ENCODE measurements around the gene SLC26A6.

SLC26A6 gene

DNA sequence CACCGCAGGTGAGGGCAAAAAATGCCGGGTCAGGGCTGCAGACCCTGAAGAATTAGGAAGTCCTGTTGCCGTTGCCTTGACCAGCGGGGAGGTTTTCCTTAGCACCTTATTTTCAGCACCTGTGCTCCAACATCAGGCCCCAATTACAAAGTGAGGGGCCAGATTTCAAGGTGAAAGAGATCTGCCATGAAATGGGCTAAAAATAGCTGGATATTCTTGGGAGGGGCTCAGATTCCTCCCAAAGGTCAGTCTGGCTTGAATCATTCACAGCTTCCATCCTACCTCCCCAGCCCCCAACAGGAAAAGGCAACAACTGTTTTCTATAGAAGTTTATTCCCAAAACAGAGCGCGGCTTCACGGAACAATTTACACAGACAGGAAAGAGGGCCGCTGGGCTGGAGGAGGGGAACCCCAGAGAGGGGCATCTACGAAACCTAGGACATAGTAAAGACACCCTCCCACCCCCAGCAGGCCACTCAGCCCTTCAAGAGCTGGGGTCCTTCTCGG lies 941 bp upstream of the SLC26A6 start:
- no peaks in the 10 kb centered on the region for H3K27me3 ChIP-seq (ENCODE audit: control insufficient read depth, insufficient read depth, low read length)
- H3K4me3 ChIP-seq (ENCODE audit: low read length), result peak overlapping the region; percentile 76
- H3K4me1 ChIP-seq (ENCODE audit: control insufficient read depth, insufficient read depth, low read length), result no peaks in the 10 kb centered on the region
- peak overlapping the region; percentile 80 for H3K27ac ChIP-seq (ENCODE audit: low read depth, low read length)
- H3K36me3 ChIP-seq (ENCODE audit: control insufficient read depth, insufficient read depth, low read length), result peaks cover 10% of the 10 kb centered on the region
- H3K9ac ChIP-seq (ENCODE audit: low read length), result peak overlapping the region; percentile 78

- H3K27ac ChIP-seq (ENCODE audit: low read depth, low read length), result peak overlapping the region; percentile 69
Observed at GRCh38 chr3:48634661-48635221, 520 bp downstream of the SLC26A6 start.

DNA sequence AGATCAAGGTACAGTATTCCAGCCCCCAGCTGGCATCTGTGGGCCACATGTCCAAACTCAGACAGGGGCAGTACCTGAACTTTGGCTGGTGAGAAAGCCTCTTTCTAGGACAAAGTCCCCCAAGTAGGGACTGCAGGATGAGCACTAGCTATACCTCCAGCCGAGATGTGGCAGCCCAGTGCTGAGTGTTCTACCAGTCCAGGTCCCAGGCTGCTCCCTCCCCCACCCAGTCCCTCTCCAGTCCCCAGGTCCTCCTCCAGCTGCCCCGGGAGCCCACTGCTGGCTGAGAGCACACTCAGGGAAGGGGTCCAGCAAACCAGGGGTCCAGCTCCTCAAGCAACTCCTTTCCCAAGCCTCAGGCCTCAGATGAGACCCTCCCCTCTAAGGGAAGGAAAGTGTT lies 1.5 kb downstream of the SLC26A6 start:
- no peak overlapping the region for H3K27ac ChIP-seq (ENCODE audit: low read depth, low read length)
- H3K4me1 ChIP-seq (ENCODE audit: control insufficient read depth, insufficient read depth, low read length), result no peaks in the 10 kb centered on the region
- peaks cover 19% of the 10 kb centered on the region for H3K36me3 ChIP-seq (ENCODE audit: control insufficient read depth, insufficient read depth, low read length)
- H3K4me3 ChIP-seq (ENCODE audit: low read length), result no peak overlapping the region
- no peaks in the 10 kb centered on the region for H3K27me3 ChIP-seq (ENCODE audit: control insufficient read depth, insufficient read depth, low read length)
- H3K9ac ChIP-seq (ENCODE audit: low read length), result no peak overlapping the region

More at GRCh38 chr3:48634661-48635221, 520 bp downstream of the SLC26A6 start:
- Histone ChIP-seq H3K36me3 (ENCODE audit: control insufficient read depth, insufficient read depth, low read length) (peaks cover 19% of the 10 kb centered on the region), H3K27me3 (ENCODE audit: control insufficient read depth, insufficient read depth, low read length) (no peaks in the 10 kb centered on the region), H3K9ac (ENCODE audit: low read length) (peak overlapping the region; percentile 45), H3K4me3 (ENCODE audit: low read length) (peak overlapping the region; percentile 76), H3K4me1 (ENCODE audit: control insufficient read depth, insufficient read depth, low read length) (no peaks in the 10 kb centered on the region)

DNA sequence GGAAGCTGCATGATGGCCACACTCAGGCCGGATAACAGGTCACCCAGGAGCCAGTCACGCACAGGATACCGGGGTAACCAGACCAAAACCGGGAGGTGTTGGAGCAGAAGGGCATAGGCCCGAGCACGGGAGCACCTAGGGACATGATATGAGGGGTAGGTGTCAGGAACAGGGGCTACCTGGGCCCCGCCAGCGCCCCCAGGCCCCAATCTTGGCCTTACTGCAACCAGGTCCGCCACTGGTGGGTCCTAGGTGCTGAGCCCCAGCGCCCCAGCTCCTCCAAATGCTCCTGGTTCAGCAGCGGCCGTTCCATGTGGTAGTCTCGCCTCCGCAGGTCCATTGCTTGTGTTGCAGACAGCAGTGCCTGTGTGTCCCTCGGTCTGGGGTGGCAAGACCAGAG lies 2.0 kb downstream of the SLC26A6 start:
- H3K27me3 ChIP-seq (ENCODE audit: control insufficient read depth, insufficient read depth, low read length), result no peaks in the 10 kb centered on the region

DNA sequence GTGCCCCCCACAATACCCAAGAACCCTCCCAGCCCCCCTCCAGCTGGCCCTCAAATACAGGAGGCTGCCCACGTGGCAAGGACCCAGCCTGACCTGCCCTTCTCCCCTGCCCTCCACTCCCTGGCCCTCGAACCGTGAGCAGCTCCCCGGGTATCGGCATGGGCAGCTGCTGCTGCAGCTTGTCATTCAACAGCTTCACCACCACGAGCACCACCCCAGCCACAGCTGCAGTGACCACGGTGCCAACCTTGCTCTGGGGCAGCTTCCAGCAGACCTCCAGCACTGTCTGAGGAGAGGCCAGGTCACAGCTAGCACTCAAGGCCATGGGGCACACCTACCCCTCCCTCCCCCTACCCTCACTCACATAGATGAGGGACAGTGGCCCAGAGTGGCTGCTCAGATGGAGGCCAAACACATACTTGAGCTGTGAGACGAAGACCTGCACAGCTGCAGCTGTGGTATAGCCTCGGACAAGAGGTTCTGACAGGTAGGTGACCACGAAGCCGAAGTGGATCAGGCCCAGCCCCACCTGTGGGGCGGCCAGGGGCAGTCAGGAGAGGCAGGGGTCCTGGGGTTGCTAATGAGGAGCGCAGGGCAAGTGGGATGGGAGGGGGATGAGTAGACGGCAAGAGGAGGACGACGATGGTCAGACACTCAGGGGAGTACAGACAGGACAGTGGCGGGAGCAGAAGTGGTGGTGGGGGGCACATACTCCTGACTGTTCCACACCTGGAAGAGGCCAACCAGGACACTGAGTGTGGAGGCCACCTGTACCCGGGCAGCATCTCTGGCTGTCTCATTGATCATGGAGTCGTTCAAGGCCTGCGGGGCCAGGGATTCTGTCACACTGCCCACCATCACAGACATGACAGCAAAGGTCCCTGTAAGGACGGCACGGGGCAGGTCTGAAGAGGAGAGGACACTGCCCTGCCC lies 3.5 kb downstream of the SLC26A6 start:
- Histone ChIP-seq H3K27ac (ENCODE audit: low read depth, low read length) (no peak overlapping the region), H3K27me3 (ENCODE audit: control insufficient read depth, insufficient read depth, low read length) (no peaks in the 10 kb centered on the region), H3K36me3 (ENCODE audit: control insufficient read depth, insufficient read depth, low read length) (peaks cover 29% of the 10 kb centered on the region), H3K9ac (ENCODE audit: low read length) (no peak overlapping the region), H3K4me3 (ENCODE audit: low read length) (no peak overlapping the region), H3K4me1 (ENCODE audit: control insufficient read depth, insufficient read depth, low read length) (no peaks in the 10 kb centered on the region)

More for the DNA sequence above, 2.0 kb downstream of the SLC26A6 start:
- H3K9ac ChIP-seq (ENCODE audit: low read length), result no peak overlapping the region
- H3K4me3 ChIP-seq (ENCODE audit: low read length), result no peak overlapping the region
- peaks cover 22% of the 10 kb centered on the region for H3K36me3 ChIP-seq (ENCODE audit: control insufficient read depth, insufficient read depth, low read length)
- H3K27ac ChIP-seq (ENCODE audit: low read depth, low read length), result no peak overlapping the region
- H3K4me1 ChIP-seq (ENCODE audit: control insufficient read depth, insufficient read depth, low read length), result no peaks in the 10 kb centered on the region

- H3K4me3 ChIP-seq (ENCODE audit: low read length), result no peak overlapping the region
- no peak overlapping the region for H3K9ac ChIP-seq (ENCODE audit: low read length)
- H3K4me1 ChIP-seq (ENCODE audit: control insufficient read depth, insufficient read depth, low read length), result no peaks in the 10 kb centered on the region
- peaks cover 29% of the 10 kb centered on the region for H3K36me3 ChIP-seq (ENCODE audit: control insufficient read depth, insufficient read depth, low read length)
- no peak overlapping the region for H3K27ac ChIP-seq (ENCODE audit: low read depth, low read length)
- H3K27me3 ChIP-seq (ENCODE audit: control insufficient read depth, insufficient read depth, low read length), result no peaks in the 10 kb centered on the region
Observed at GRCh38 chr3:48630833-48631232, 4.4 kb downstream of the SLC26A6 start.

GRCh38 chr3:48630407-48630806 lies 4.9 kb downstream of the SLC26A6 start:
- Histone ChIP-seq H3K36me3 (ENCODE audit: control insufficient read depth, insufficient read depth, low read length) (peaks cover 29% of the 10 kb centered on the region), H3K4me1 (ENCODE audit: control insufficient read depth, insufficient read depth, low read length) (no peaks in the 10 kb centered on the region), H3K9ac (ENCODE audit: low read length) (no peak overlapping the region), H3K27ac (ENCODE audit: low read depth, low read length) (no peak overlapping the region), H3K4me3 (ENCODE audit: low read length) (no peak overlapping the region), H3K27me3 (ENCODE audit: control insufficient read depth, insufficient read depth, low read length) (no peaks in the 10 kb centered on the region)

DNA sequence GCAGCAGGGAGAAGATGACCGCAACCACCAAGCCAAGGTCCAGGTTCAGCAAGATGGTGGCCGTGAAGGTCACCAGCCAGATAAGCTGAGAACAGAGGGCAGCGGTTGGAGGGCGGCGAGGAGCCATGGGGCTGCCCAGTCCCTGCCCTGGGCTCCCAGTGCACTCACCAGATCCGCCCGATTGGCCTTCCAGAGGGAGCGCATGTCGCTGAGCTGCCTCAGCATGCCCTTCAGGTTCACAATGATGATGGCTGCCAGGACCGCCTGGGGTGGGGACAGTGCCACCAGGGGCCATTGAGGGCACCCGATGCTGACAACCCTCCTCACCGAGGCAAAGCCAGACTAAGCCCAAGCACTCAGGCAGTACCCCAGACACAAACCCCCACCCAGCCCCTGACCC lies 5.4 kb downstream of the SLC26A6 start:
- no peak overlapping the region for H3K27ac ChIP-seq (ENCODE audit: low read depth, low read length)
- no peak overlapping the region for H3K9ac ChIP-seq (ENCODE audit: low read length)
- H3K4me3 ChIP-seq (ENCODE audit: low read length), result no peak overlapping the region
- no peaks in the 10 kb centered on the region for H3K27me3 ChIP-seq (ENCODE audit: control insufficient read depth, insufficient read depth, low read length)
- peaks cover 29% of the 10 kb centered on the region for H3K36me3 ChIP-seq (ENCODE audit: control insufficient read depth, insufficient read depth, low read length)
- no peaks in the 10 kb centered on the region for H3K4me1 ChIP-seq (ENCODE audit: control insufficient read depth, insufficient read depth, low read length)

GRCh38 chr3:48628277-48629017 lies 6.8 kb downstream of the SLC26A6 start:
- Histone ChIP-seq H3K27me3 (ENCODE audit: control insufficient read depth, insufficient read depth, low read length) (no peaks in the 10 kb centered on the region), H3K4me1 (ENCODE audit: control insufficient read depth, insufficient read depth, low read length) (no peaks in the 10 kb centered on the region), H3K36me3 (ENCODE audit: control insufficient read depth, insufficient read depth, low read length) (peaks cover 29% of the 10 kb centered on the region), H3K27ac (ENCODE audit: low read depth, low read length) (no peak overlapping the region), H3K4me3 (ENCODE audit: low read length) (no peak overlapping the region), H3K9ac (ENCODE audit: low read length) (no peak overlapping the region)

GRCh38 chr3:48625600-48625999 lies 9.7 kb downstream of the SLC26A6 start:
- Histone ChIP-seq H3K27me3 (ENCODE audit: control insufficient read depth, insufficient read depth, low read length) (no peaks in the 10 kb centered on the region), H3K4me1 (ENCODE audit: control insufficient read depth, insufficient read depth, low read length) (no peaks in the 10 kb centered on the region), H3K36me3 (ENCODE audit: control insufficient read depth, insufficient read depth, low read length) (peaks cover 16% of the 10 kb centered on the region), H3K27ac (ENCODE audit: low read depth, low read length) (no peak overlapping the region), H3K4me3 (ENCODE audit: low read length) (no peak overlapping the region), H3K9ac (ENCODE audit: low read length) (no peak overlapping the region)

DNA sequence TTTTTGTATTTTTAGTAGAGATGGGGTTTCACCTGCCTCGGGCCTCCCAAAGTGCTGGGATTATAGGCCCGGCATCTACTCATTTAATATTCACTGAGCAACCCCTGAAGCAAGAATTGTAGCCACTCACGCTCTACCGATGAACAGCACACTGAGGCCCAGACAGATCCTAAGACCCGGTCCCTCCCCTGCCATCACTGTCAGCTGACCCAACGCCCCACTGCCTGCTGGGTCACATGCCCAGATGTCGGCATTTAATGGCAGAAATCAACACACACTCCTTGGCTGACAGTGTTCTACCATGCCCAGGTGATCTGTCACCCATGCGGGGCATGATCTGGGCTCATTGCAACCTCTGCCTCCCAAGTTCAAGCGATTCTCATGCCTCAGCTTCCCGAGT lies 10.5 kb downstream of the SLC26A6 start:
- Histone ChIP-seq H3K9ac (ENCODE audit: low read length) (no peak overlapping the region), H3K4me1 (ENCODE audit: control insufficient read depth, insufficient read depth, low read length) (no peaks in the 10 kb centered on the region), H3K27ac (ENCODE audit: low read depth, low read length) (no peak overlapping the region), H3K36me3 (ENCODE audit: control insufficient read depth, insufficient read depth, low read length) (peaks cover 11% of the 10 kb centered on the region), H3K4me3 (ENCODE audit: low read length) (no peak overlapping the region), H3K27me3 (ENCODE audit: control insufficient read depth, insufficient read depth, low read length) (no peaks in the 10 kb centered on the region)

GRCh38 chr3:48623851-48624547 lies 11.3 kb downstream of the SLC26A6 start:
- Histone ChIP-seq H3K9ac (ENCODE audit: low read length) (no peak overlapping the region), H3K4me3 (ENCODE audit: low read length) (no peak overlapping the region), H3K27ac (ENCODE audit: low read depth, low read length) (no peak overlapping the region), H3K36me3 (ENCODE audit: control insufficient read depth, insufficient read depth, low read length) (peaks cover 10% of the 10 kb centered on the region), H3K27me3 (ENCODE audit: control insufficient read depth, insufficient read depth, low read length) (no peaks in the 10 kb centered on the region), H3K4me1 (ENCODE audit: control insufficient read depth, insufficient read depth, low read length) (no peaks in the 10 kb centered on the region)
